HG03097 (cell line): ENCODE measurements around the gene STK36.

Experiments
- ATAC-seq: cut with Tn5 transposase; IDR thresholded peaks from one replicate; pipeline ENCODE4 v1.9.1; 2021; ENCODE audit not compliant: unreplicated experiment, low FRiP score

The STK36 gene

GRCh38 chr2:218718058-218718457 is 46.2 kb downstream of the STK36 start:
- ATAC-seq, result no peak

- ATAC-seq, result no peak
Observed at GRCh38 chr2:218719457-218719856, 47.6 kb downstream of the STK36 start.

- no peak for ATAC-seq
Observed at GRCh38 chr2:218720048-218721041, 48.5 kb downstream of the STK36 start.

- ATAC-seq, result no peak
Observed at GRCh38 chr2:218721488-218721887, 49.6 kb downstream of the STK36 start.

GRCh38 chr2:218721934-218722333 is 50.0 kb downstream of the STK36 start:
- no peak for ATAC-seq

GRCh38 chr2:218722419-218722818 is 50.5 kb downstream of the STK36 start:
- ATAC-seq, result no peak

GRCh38 chr2:218722876-218723785 is 51.2 kb downstream of the STK36 start:
- ATAC-seq, result no peak

GRCh38 chr2:218726004-218726574 is 54.2 kb downstream of the STK36 start:
- ATAC-seq, result no peak

- ATAC-seq, result no peak
Observed at GRCh38 chr2:218727502-218728165, 55.7 kb downstream of the STK36 start.

GRCh38 chr2:218729640-218730039 is 57.8 kb downstream of the STK36 start:
- no peak for ATAC-seq

GRCh38 chr2:218732052-218732760 is 60.3 kb downstream of the STK36 start:
- no peak for ATAC-seq

- ATAC-seq, result no peak
Observed at GRCh38 chr2:218732761-218733158, 60.9 kb downstream of the STK36 start.

GRCh38 chr2:218733171-218734021 is 61.5 kb downstream of the STK36 start:
- ATAC-seq, result no peak

- ATAC-seq, result no peak
Observed at GRCh38 chr2:218734190-218734975, 62.5 kb downstream of the STK36 start.

GRCh38 chr2:218736531-218736930 is 64.6 kb downstream of the STK36 start:
- no peak for ATAC-seq

- ATAC-seq, result no peak
Observed at GRCh38 chr2:218743068-218743467, 71.2 kb downstream of the STK36 start.

GRCh38 chr2:218744615-218745014 is 72.7 kb downstream of the STK36 start:
- ATAC-seq, result no peak

GRCh38 chr2:218745160-218745558 is 73.3 kb downstream of the STK36 start:
- no peak for ATAC-seq
